B cell (primary cell): ENCODE data around the gene DAZL. TPM values are rescaled to one million over a fixed set of nuclear protein-coding genes. Genes with fewer than 3 reads are reported as not detected.

Source experiments
- ATAC-seq: fragments of 200-7000 bp; cut with Tn5 transposase; one replicate; pipeline ENCODE4 v1.10.0; 2021; ENCODE audit warnings: low read depth, mild to moderate bottlenecking, moderate number of reproducible peaks, moderate library complexity
- CTCF ChIA-PET: fragments of 350-600 bp; sonication (Branson Sonifier 250); formaldehyde crosslinking; loops from one replicate; lab custom pipeline; 2021; ENCODE audit warnings: antibody characterized with exemption, inconsistent platforms; lab: Charles Lee
- POLR2A ChIA-PET: fragments of 350-600 bp; sonication (Branson Sonifier 250); formaldehyde crosslinking; loops from one replicate; lab custom pipeline; 2021; ENCODE audit warnings: antibody characterized with exemption; lab: Charles Lee
- DNase-seq: peaks from one replicate; pipeline ENCODE4 v3.0.0; 2013
- H2AFZ ChIP-seq: 2 replicates; pipeline ENCODE4 v1.6.1; 2012; ENCODE audit warnings: mild to moderate bottlenecking, low read depth, low read length; ENCODE audit not compliant: insufficient read depth, poor library complexity, severe bottlenecking
- H3K27ac ChIP-seq, 2 donors: 1 replicate in 1 of 2; 2 replicates in 1 of 2; pipeline ENCODE4 v1.5.1; 2012 to 2013; ENCODE audit warnings: low read length in 2 of 2, mild to moderate bottlenecking in 2 of 2, moderate library complexity in 1 of 2
- H3K27me3 ChIP-seq, 4 experiments: fragments of 200-600 bp in 1 of 4; sonication (generic) in 1 of 4; replicated peaks in 1 of 4; 1 replicate in 2 of 4; 2 replicates in 2 of 4; pipeline versions ENCODE4 v1.6.1 to v1.7.0; 2013 to 2016; ENCODE audit warnings: low read length in 3 of 4, mild to moderate bottlenecking in 2 of 4, mixed read lengths in 1 of 4, moderate library complexity in 1 of 4; ENCODE audit not compliant: insufficient read depth in 4 of 4, control insufficient read depth in 3 of 4; ENCODE audit errors: control extremely low read depth in 1 of 4
- H3K36me3 ChIP-seq, 2 experiments: replicated peaks in 1 of 2; 1 replicate in 1 of 2; 2 replicates in 1 of 2; pipeline versions ENCODE4 v1.6.1 to v1.7.1; 2013; ENCODE audit warnings: low read length in 1 of 2; ENCODE audit not compliant: insufficient read depth in 2 of 2, control insufficient read depth in 1 of 2; ENCODE audit errors: control extremely low read depth in 1 of 2, extremely low read depth in 1 of 2
- H3K4me1 ChIP-seq, 2 donors: fragments of 200-600 bp in 1 of 2; sonication (generic) in 1 of 2; 1 replicate in 1 of 2; 2 replicates in 1 of 2; pipeline versions ENCODE4 v1.5.1 to v1.6.1; 2013 to 2017; ENCODE audit warnings: low read length in 2 of 2; ENCODE audit not compliant: control insufficient read depth in 2 of 2, insufficient read depth in 2 of 2
- H3K4me2 ChIP-seq: replicated peaks from 2 replicates; pipeline ENCODE3; 2012; ENCODE audit warnings: mild to moderate bottlenecking, low read depth, low read length; ENCODE audit not compliant: poor library complexity, severe bottlenecking
- H3K4me3 ChIP-seq, 5 experiments: fragments of 200-600 bp in 1 of 5; sonication (generic) in 1 of 5; 1 replicate in 3 of 5; 2 replicates in 2 of 5; pipeline versions ENCODE4 v1.5.1 to v1.7.0; 2011 to 2016; ENCODE audit warnings: low read length in 4 of 5, mild to moderate bottlenecking in 4 of 5, low read depth in 2 of 5, control low read depth in 1 of 5, moderate library complexity in 1 of 5; ENCODE audit not compliant: insufficient read depth in 1 of 5; ENCODE audit errors: control extremely low read depth in 1 of 5, extremely low read depth in 1 of 5
- H3K79me2 ChIP-seq: fragments of 200-600 bp; sonication (generic); one replicate; pipeline ENCODE4 v1.6.0; 2016; ENCODE audit warnings: low read length; ENCODE audit not compliant: control insufficient read depth, insufficient read depth
- H3K9ac ChIP-seq: fragments of 200-600 bp; sonication (generic); 2 replicates; pipeline ENCODE4 v1.6.1; 2017; ENCODE audit warnings: mild to moderate bottlenecking, low read length, moderate library complexity
- H3K9me3 ChIP-seq, 3 donors: one replicate each; pipeline versions ENCODE4 v1.6.1 to v1.7.1; 2013; ENCODE audit warnings: low read length in 2 of 3; ENCODE audit not compliant: control insufficient read depth in 2 of 3, insufficient read depth in 1 of 3; ENCODE audit errors: control extremely low read depth in 1 of 3
- H4K20me1 ChIP-seq: 2 replicates; pipeline ENCODE4 v1.6.0; 2012; ENCODE audit warnings: mild to moderate bottlenecking, low read length; ENCODE audit not compliant: insufficient read depth, control insufficient read depth, poor library complexity, severe bottlenecking
- H3K27ac Mint-ChIP-seq: one replicate; pipeline ENCODE4 v1.8.0; 2021; ENCODE audit warnings: mixed read lengths
- H3K27me3 Mint-ChIP-seq: one replicate; pipeline ENCODE4 v1.8.0; 2021; ENCODE audit warnings: mixed read lengths
- H3K4me1 Mint-ChIP-seq: one replicate; pipeline ENCODE4 v1.8.0; 2021; ENCODE audit warnings: mixed read lengths
- H3K4me3 Mint-ChIP-seq: one replicate; pipeline ENCODE4 v1.8.0; 2021; ENCODE audit warnings: mixed read lengths
- H3K9me3 Mint-ChIP-seq: one replicate; pipeline ENCODE4 v1.8.0; 2022; ENCODE audit warnings: mixed read lengths; ENCODE audit not compliant: insufficient read depth
- CTCF ChIP-seq: fragments of 200-600 bp; IDR thresholded peaks from one replicate; pipeline ENCODE4 v1.8.0; 2022; ENCODE audit warnings: antibody characterized with exemption, mild to moderate bottlenecking
- EZH2 ChIP-seq: IDR thresholded peaks from 2 replicates; pipeline ENCODE4 v1.6.1; 2012; ENCODE audit warnings: borderline replicate concordance, low read depth, mild to moderate bottlenecking, moderate library complexity, low read length; ENCODE audit not compliant: insufficient read depth, poor library complexity, severe bottlenecking
- WGBS: methylation state at CpG from one replicate; pipeline ENCODE4 v1.1.5; 2013; ENCODE audit warnings: missing lambda C conversion rate; ENCODE audit not compliant: insufficient coverage; 5-methylcytosine and 5-hydroxymethylcytosine counted together
- intact Hi-C: fragments of 100-400 bp; cut with micrococcal nuclease; formaldehyde crosslinking; loops from one replicate; pipeline ENCODE4 v1.10.0; 2022
- polyA plus RNA-seq: library from polyadenylated mRNA; depleted of rRNA; stranded (reverse); fragments of >200 nt; gene quantifications from 2 replicates; pipeline ENCODE4 v1.2.3, GENCODE V29; 2012
- total RNA-seq, 2 donors: library from RNA; stranded (reverse); fragments of 120-200 nt in 1 of 2; gene quantifications; 1 replicate in 1 of 2; 2 replicates in 1 of 2; pipeline versions ENCODE4 v1.2.3 to v1.2.4, GENCODE V29; 2013 to 2022

DAZL gene
- total and polyA plus RNA-seq, 2 donors (not counting 1 experiment from before 2014, with no cell fraction given): 1.3 TPM; not detected in 1

- peaks cover 0 to 2% (median 0%) of the 10 kb centered on the region in 3 donors for H3K9me3 ChIP-seq
- H3K36me3 ChIP-seq: no peaks in the 10 kb centered on the region
- Mint-ChIP-seq H3K4me3 (no peak overlapping the region), H3K27me3 (peaks cover 3% of the 10 kb centered on the region), H3K27ac (no peak overlapping the region), H3K9me3 (no peaks in the 10 kb centered on the region), H3K4me1 (no peaks in the 10 kb centered on the region)
- no peak overlapping the region for H3K4me2 ChIP-seq
- no peaks in the 10 kb centered on the region for H3K79me2 ChIP-seq
- DNase-seq: no peak
- H3K27ac ChIP-seq: no peak overlapping the region
- intact Hi-C loops: no loop called here
- H3K9ac ChIP-seq: no peak overlapping the region
- 72% methylated on average over 2 of the region's 5 CpGs for WGBS
- H3K4me3 ChIP-seq: no peak overlapping the region
- ATAC-seq: no peak
- CTCF ChIA-PET: no interaction called here
- H3K4me1 ChIP-seq: no peaks in the 10 kb centered on the region
- no peak overlapping the region for H2AFZ ChIP-seq
- POLR2A ChIA-PET: no interaction called here
- no peak for TF ChIP-seq EZH2
- no peak for TF ChIP-seq CTCF
- no peaks in the 10 kb centered on the region for H3K27me3 ChIP-seq
- no peaks in the 10 kb centered on the region for H4K20me1 ChIP-seq
Observed at GRCh38 chr3:16559653-16560365, 45.4 kb downstream of the DAZL start.

GRCh38 chr3:16554126-16554525, 51.1 kb downstream of the DAZL start:
- H3K79me2 ChIP-seq: no peaks in the 10 kb centered on the region
- H3K9me3 ChIP-seq: no peaks in the 10 kb centered on the region
- no peak overlapping the region for H3K9ac ChIP-seq
- no peak for TF ChIP-seq CTCF
- TF ChIP-seq EZH2: no peak
- no peaks in the 10 kb centered on the region for H3K27me3 ChIP-seq
- Mint-ChIP-seq H3K4me1 (peaks cover 2% of the 10 kb centered on the region), H3K4me3 (no peak overlapping the region), H3K27me3 (no peaks in the 10 kb centered on the region), H3K9me3 (no peaks in the 10 kb centered on the region), H3K27ac (no peak overlapping the region)
- no peak for ATAC-seq
- no peak overlapping the region for H3K27ac ChIP-seq
- H3K4me1 ChIP-seq: peaks cover 0 to 3% of the 10 kb centered on the region in 2 donors
- H3K4me2 ChIP-seq: no peak overlapping the region
- no peaks in the 10 kb centered on the region for H4K20me1 ChIP-seq
- H2AFZ ChIP-seq: no peak overlapping the region
- DNase-seq: no peak
- 89% methylated on average over 4 of the region's 4 CpGs for WGBS
- H3K36me3 ChIP-seq: no peaks in the 10 kb centered on the region
- intact Hi-C loops: no loop called here
- POLR2A ChIA-PET: no interaction called here
- H3K4me3 ChIP-seq: no peak overlapping the region
- CTCF ChIA-PET: interaction anchor here (0.8 to 8.0 kb wide), 5 partner anchors 134 to 625 kb away, joined by 3 to 220 read pairs (median 4); no protein-coding TSS in a partner anchor
